SK-N-SH treated with all-trans-retinoic acid at 6 μM for 48 hours (cell line): Measurements from ENCODE around the gene SLC25A28.

Experiments used
- ATAC-seq: fragments of 200-7000 bp; cut with Tn5 transposase; 3 replicates; pipeline ENCODE4 v1.9.1; 2020; ENCODE audit warnings: mild to moderate bottlenecking, moderate library complexity
- ARNTL ChIP-seq: fragments of 450-650 bp; formaldehyde crosslinking; IDR thresholded peaks from 2 replicates; pipeline ENCODE4 v1.5.0; 2020; ENCODE audit warnings: low read depth, mild to moderate bottlenecking, moderate library complexity, borderline replicate concordance
- BACH2 ChIP-seq: fragments of 250-450 bp; sonication (Bioruptor Pico); IDR thresholded peaks from 2 replicates; pipeline ENCODE4 v1.9.0; 2021; ENCODE audit warnings: mild to moderate bottlenecking, borderline replicate concordance
- CSDC2 ChIP-seq: fragments of 250-450 bp; sonication (Bioruptor Pico); IDR thresholded peaks from 2 replicates; pipeline ENCODE4 v1.5.0; 2020; ENCODE audit warnings: mild to moderate bottlenecking, moderate library complexity
- ESRRG ChIP-seq: fragments of 250-450 bp; sonication (Bioruptor Pico); IDR thresholded peaks from 2 replicates; pipeline ENCODE4 v1.6.1; 2021; ENCODE audit warnings: mild to moderate bottlenecking
- GLIS3 ChIP-seq: fragments of 250-450 bp; sonication (Bioruptor Pico); IDR thresholded peaks from 2 replicates; pipeline ENCODE4 v1.5.0; 2020; ENCODE audit warnings: mild to moderate bottlenecking, moderate library complexity
- OSR1 ChIP-seq: fragments of 250-450 bp; sonication (Bioruptor Pico); IDR thresholded peaks from 2 replicates; pipeline ENCODE4 v1.8.0; 2022; ENCODE audit warnings: moderate library complexity, mild to moderate bottlenecking, inconsistent platforms
- POU6F1 ChIP-seq: fragments of 250-450 bp; sonication (Bioruptor Pico); IDR thresholded peaks from 2 replicates; pipeline ENCODE4 v1.8.0; 2021; ENCODE audit warnings: low read depth, mild to moderate bottlenecking, moderate library complexity, borderline replicate concordance
- PPARA ChIP-seq: fragments of 250-450 bp; sonication (Bioruptor Pico); IDR thresholded peaks from 2 replicates; pipeline ENCODE4 v1.5.0; 2020; ENCODE audit warnings: mild to moderate bottlenecking, borderline replicate concordance
- RARB ChIP-seq: fragments of 250-450 bp; sonication (Bioruptor Pico); IDR thresholded peaks from 2 replicates; pipeline ENCODE4 v1.8.0; 2021; ENCODE audit warnings: mild to moderate bottlenecking, moderate library complexity
- SNAI2 ChIP-seq: fragments of 250-450 bp; sonication (Bioruptor Pico); IDR thresholded peaks from 2 replicates; pipeline ENCODE4 v1.5.0; 2020; ENCODE audit warnings: mild to moderate bottlenecking, moderate library complexity
- TCF4 ChIP-seq: fragments of 250-450 bp; sonication (Bioruptor Pico); IDR thresholded peaks from 2 replicates; pipeline ENCODE4 v1.8.0; 2021; ENCODE audit warnings: mild to moderate bottlenecking, moderate library complexity, borderline replicate concordance
- TOX ChIP-seq: fragments of 250-450 bp; sonication (Bioruptor Pico); IDR thresholded peaks from 2 replicates; pipeline ENCODE4 v1.8.0; 2021; ENCODE audit warnings: mild to moderate bottlenecking, moderate library complexity, borderline replicate concordance
- ZFP3 ChIP-seq: fragments of 250-450 bp; sonication (Bioruptor Pico); IDR thresholded peaks from 2 replicates; pipeline ENCODE4 v1.5.0; 2020; ENCODE audit warnings: mild to moderate bottlenecking, moderate library complexity
- ZFP30 ChIP-seq: fragments of 450-650 bp; formaldehyde crosslinking; IDR thresholded peaks from 2 replicates; pipeline ENCODE4 v1.5.0; 2022; ENCODE audit warnings: mild to moderate bottlenecking, moderate library complexity
- ZNF565 ChIP-seq: fragments of 450-650 bp; formaldehyde crosslinking; conservative IDR thresholded peaks from 2 replicates; pipeline ENCODE4 v1.5.0; 2020; ENCODE audit warnings: low read depth, mild to moderate bottlenecking, moderate library complexity
- ZNF8 ChIP-seq: fragments of 450-650 bp; formaldehyde crosslinking; IDR thresholded peaks from 2 replicates; pipeline ENCODE4 v1.5.0; 2020; ENCODE audit warnings: mild to moderate bottlenecking, moderate library complexity
- TF ChIP-seq, protein P1 (sequence below): fragments of 250-450 bp; sonication (Bioruptor Pico); IDR thresholded peaks from 2 replicates; pipeline ENCODE4 v1.8.0; 2020; ENCODE audit warnings: mild to moderate bottlenecking, moderate library complexity, borderline replicate concordance
- TF ChIP-seq, protein P2 (sequence below): fragments of 250-450 bp; sonication (Bioruptor Pico); IDR thresholded peaks from 2 replicates; pipeline ENCODE4 v1.5.1; 2021; ENCODE audit warnings: mild to moderate bottlenecking, moderate library complexity
- TF ChIP-seq, protein P3 (sequence below): fragments of 250-450 bp; sonication (Bioruptor Pico); IDR thresholded peaks from 2 replicates; pipeline ENCODE4 v1.5.0; 2020; ENCODE audit warnings: mild to moderate bottlenecking, moderate library complexity
- TF ChIP-seq, protein P4 (sequence below): fragments of 250-450 bp; sonication (Bioruptor Pico); IDR thresholded peaks from 2 replicates; pipeline ENCODE4 v1.5.1; 2020; ENCODE audit warnings: low read depth, mild to moderate bottlenecking, moderate library complexity

SLC25A28 gene

GRCh38 chr10:99593312-99593711 lies 26.9 kb downstream of the SLC25A28 start:
- TF ChIP-seq, protein P1, sequence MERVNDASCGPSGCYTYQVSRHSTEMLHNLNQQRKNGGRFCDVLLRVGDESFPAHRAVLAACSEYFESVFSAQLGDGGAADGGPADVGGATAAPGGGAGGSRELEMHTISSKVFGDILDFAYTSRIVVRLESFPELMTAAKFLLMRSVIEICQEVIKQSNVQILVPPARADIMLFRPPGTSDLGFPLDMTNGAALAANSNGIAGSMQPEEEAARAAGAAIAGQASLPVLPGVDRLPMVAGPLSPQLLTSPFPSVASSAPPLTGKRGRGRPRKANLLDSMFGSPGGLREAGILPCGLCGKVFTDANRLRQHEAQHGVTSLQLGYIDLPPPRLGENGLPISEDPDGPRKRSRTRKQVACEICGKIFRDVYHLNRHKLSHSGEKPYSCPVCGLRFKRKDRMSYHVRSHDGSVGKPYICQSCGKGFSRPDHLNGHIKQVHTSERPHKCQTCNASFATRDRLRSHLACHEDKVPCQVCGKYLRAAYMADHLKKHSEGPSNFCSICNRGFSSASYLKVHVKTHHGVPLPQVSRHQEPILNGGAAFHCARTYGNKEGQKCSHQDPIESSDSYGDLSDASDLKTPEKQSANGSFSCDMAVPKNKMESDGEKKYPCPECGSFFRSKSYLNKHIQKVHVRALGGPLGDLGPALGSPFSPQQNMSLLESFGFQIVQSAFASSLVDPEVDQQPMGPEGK (CRISPR knock-in tag), result no peak
- no peak for TF ChIP-seq ZFP3 (CRISPR knock-in tag)
- no peak for ATAC-seq

DNA sequence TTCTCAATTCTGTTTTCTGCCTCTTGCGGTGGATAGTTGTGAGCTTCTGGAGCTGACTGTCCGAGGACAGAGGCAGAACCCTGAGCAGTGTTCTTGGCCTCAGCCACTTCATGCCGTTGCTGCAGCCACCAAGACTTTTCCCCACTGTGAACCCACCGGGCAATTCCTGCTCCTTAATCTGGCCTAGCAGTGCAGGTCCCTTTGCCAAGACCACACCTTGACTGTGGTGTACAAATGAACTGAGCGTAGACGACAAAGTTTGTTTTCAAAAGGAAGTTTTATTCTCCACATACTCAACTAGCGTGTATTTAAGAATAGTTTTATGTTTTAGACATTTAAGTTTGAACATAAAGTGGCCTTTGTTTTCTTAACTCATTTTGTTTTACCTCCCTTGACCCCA lies 29.4 kb downstream of the SLC25A28 start:
- no peak for ATAC-seq
- no peak for TF ChIP-seq GLIS3
- TF ChIP-seq, protein P2, sequence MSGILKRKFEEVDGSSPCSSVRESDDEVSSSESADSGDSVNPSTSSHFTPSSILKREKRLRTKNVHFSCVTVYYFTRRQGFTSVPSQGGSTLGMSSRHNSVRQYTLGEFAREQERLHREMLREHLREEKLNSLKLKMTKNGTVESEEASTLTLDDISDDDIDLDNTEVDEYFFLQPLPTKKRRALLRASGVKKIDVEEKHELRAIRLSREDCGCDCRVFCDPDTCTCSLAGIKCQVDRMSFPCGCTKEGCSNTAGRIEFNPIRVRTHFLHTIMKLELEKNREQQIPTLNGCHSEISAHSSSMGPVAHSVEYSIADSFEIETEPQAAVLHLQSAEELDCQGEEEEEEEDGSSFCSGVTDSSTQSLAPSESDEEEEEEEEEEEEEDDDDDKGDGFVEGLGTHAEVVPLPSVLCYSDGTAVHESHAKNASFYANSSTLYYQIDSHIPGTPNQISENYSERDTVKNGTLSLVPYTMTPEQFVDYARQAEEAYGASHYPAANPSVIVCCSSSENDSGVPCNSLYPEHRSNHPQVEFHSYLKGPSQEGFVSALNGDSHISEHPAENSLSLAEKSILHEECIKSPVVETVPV (CRISPR knock-in tag), result no peak
- no peak for TF ChIP-seq ZNF565 (CRISPR knock-in tag)
- TF ChIP-seq, protein P3, sequence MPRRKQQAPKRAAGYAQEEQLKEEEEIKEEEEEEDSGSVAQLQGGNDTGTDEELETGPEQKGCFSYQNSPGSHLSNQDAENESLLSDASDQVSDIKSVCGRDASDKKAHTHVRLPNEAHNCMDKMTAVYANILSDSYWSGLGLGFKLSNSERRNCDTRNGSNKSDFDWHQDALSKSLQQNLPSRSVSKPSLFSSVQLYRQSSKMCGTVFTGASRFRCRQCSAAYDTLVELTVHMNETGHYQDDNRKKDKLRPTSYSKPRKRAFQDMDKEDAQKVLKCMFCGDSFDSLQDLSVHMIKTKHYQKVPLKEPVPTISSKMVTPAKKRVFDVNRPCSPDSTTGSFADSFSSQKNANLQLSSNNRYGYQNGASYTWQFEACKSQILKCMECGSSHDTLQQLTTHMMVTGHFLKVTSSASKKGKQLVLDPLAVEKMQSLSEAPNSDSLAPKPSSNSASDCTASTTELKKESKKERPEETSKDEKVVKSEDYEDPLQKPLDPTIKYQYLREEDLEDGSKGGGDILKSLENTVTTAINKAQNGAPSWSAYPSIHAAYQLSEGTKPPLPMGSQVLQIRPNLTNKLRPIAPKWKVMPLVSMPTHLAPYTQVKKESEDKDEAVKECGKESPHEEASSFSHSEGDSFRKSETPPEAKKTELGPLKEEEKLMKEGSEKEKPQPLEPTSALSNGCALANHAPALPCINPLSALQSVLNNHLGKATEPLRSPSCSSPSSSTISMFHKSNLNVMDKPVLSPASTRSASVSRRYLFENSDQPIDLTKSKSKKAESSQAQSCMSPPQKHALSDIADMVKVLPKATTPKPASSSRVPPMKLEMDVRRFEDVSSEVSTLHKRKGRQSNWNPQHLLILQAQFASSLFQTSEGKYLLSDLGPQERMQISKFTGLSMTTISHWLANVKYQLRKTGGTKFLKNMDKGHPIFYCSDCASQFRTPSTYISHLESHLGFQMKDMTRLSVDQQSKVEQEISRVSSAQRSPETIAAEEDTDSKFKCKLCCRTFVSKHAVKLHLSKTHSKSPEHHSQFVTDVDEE (CRISPR knock-in tag), result no peak
- TF ChIP-seq CSDC2 (CRISPR knock-in tag), result no peak
- TF ChIP-seq, protein P1 (CRISPR knock-in tag), result no peak
- no peak for TF ChIP-seq OSR1
- no peak for TF ChIP-seq ESRRG (CRISPR knock-in tag)
- no peak for TF ChIP-seq POU6F1 (CRISPR knock-in tag)
- TF ChIP-seq ZNF8 (CRISPR knock-in tag), result no peak
- no peak for TF ChIP-seq TCF4 (CRISPR knock-in tag)
- no peak for TF ChIP-seq SNAI2
- TF ChIP-seq ZFP30 (CRISPR knock-in tag), result no peak
- TF ChIP-seq BACH2, result no peak
- no peak for TF ChIP-seq ARNTL (CRISPR knock-in tag)
- TF ChIP-seq TOX (CRISPR knock-in tag), result no peak
- TF ChIP-seq, protein P4, sequence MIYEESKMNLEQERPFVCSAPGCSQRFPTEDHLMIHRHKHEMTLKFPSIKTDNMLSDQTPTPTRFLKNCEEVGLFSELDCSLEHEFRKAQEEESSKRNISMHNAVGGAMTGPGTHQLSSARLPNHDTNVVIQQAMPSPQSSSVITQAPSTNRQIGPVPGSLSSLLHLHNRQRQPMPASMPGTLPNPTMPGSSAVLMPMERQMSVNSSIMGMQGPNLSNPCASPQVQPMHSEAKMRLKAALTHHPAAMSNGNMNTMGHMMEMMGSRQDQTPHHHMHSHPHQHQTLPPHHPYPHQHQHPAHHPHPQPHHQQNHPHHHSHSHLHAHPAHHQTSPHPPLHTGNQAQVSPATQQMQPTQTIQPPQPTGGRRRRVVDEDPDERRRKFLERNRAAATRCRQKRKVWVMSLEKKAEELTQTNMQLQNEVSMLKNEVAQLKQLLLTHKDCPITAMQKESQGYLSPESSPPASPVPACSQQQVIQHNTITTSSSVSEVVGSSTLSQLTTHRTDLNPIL (CRISPR knock-in tag), result no peak
- no peak for TF ChIP-seq RARB (CRISPR knock-in tag)
- TF ChIP-seq, all 23 proteins: peak for 0

GRCh38 chr10:99583687-99584086 lies 36.6 kb downstream of the SLC25A28 start:
- TF ChIP-seq, protein P3 (CRISPR knock-in tag), result no peak
- TF ChIP-seq, protein P4 (CRISPR knock-in tag), result no peak
- TF ChIP-seq GLIS3, result no peak
- no peak for TF ChIP-seq PPARA
- no peak for TF ChIP-seq CSDC2 (CRISPR knock-in tag)
- TF ChIP-seq TOX (CRISPR knock-in tag), result no peak
- TF ChIP-seq POU6F1 (CRISPR knock-in tag), result no peak
- TF ChIP-seq ZFP30 (CRISPR knock-in tag), result no peak
- no peak for TF ChIP-seq TCF4 (CRISPR knock-in tag)
- no peak; the same call in 2 of the 3 replicates for ATAC-seq
